SKM-1 treated with dmso at 0.1 percent for 144 hours (cell line): ENCODE results near the gene VCP.

Experiments
- DNase-seq: peaks from one replicate; lab custom pipeline; 2025; ENCODE audit not compliant: unreplicated experiment; lab: John Stamatoyannopoulos, UW

VCP gene

GRCh38 chr9:35103660-35104191 lies 31.3 kb upstream of the VCP start:
- no peak for DNase-seq

DNA sequence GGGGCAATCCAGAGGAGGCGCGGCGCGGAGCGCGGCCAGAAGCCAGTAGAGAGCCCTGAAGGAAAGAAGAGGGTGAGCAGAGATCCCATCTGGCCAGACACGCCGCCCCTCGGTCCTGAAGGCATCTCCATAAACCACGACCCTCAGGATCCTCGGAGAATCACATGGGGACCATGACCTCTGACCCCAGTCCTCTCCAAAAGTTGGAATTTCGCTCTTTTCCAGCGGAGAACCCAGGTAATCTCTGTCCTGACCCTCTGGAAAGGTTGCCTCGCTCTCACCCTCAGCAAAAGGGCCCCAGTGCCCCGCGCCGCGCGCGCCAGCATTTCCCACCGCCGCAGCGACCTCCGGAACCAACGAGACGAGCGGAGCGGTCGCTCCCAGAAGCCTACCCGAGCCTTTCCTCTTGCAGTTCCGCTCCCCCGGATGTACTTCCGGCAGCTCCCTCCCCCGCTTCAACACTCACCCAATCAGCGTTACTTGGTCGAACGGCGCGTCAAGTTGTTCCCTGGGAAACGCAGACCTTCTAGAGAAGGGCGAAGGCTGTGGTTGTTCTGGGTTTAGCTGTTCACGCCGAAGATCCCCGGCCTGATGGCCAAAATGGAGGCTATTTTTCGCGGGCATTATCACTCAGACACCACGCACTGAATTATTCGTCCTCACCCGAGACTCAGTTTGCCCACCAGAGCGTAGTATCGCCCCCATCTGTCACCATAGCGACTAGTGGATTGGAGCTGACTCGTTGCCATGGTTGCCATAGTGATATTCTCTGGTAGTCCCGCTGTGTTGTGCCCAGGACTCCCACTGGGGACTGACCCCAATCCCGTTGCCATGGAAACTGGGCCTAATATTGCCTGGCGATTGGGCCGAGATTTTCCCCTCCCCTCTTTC lies 30.6 kb upstream of the VCP start, which contains the start of gene STOML2:
Gene STOML2 (minus strand): TSS at position 363 of the 891 bp plus-strand sequence. CDS start 37 bp downstream, at position 326.
- peak; percentile 97 for DNase-seq

GRCh38 chr9:35102465-35102768 lies 30.0 kb upstream of the VCP start:
- no peak for DNase-seq

- DNase-seq = no peak
These were observed 25.1 kb upstream of the VCP start for GRCh38 chr9:35097573-35097972.

GRCh38 chr9:35096035-35096849 lies 23.8 kb upstream of the VCP start, which contains the start of gene PIGO:
TSS of gene PIGO (minus strand) at chr9:35096591. CDS start at chr9:35095565, 1,026 bp downstream.
- peak; percentile 69 for DNase-seq

DNA sequence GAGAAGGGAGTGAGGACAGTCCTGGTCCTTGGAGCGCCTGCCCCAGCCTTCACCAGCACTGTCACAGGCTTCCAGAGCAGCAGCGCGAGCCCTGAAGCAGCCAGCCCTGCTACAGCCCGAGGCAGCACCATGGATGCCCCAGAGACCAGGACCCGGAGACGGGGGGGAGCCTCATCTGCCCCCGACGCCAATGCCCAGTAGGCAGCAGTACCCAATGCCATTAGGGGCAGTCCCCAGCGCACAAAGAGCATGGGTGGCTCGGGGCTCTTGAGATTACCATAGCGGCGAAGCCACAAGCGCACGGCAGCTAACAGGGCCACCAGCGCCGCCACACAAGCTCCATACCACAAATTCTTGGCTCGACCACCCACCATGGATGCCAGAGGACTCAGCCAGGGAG lies 19.1 kb upstream of the VCP start:
- DNase-seq = no peak

GRCh38 chr9:35089434-35089833 lies 17.0 kb upstream of the VCP start:
- DNase-seq = no peak

GRCh38 chr9:35085078-35085477 lies 12.7 kb upstream of the VCP start:
- no peak for DNase-seq

DNA sequence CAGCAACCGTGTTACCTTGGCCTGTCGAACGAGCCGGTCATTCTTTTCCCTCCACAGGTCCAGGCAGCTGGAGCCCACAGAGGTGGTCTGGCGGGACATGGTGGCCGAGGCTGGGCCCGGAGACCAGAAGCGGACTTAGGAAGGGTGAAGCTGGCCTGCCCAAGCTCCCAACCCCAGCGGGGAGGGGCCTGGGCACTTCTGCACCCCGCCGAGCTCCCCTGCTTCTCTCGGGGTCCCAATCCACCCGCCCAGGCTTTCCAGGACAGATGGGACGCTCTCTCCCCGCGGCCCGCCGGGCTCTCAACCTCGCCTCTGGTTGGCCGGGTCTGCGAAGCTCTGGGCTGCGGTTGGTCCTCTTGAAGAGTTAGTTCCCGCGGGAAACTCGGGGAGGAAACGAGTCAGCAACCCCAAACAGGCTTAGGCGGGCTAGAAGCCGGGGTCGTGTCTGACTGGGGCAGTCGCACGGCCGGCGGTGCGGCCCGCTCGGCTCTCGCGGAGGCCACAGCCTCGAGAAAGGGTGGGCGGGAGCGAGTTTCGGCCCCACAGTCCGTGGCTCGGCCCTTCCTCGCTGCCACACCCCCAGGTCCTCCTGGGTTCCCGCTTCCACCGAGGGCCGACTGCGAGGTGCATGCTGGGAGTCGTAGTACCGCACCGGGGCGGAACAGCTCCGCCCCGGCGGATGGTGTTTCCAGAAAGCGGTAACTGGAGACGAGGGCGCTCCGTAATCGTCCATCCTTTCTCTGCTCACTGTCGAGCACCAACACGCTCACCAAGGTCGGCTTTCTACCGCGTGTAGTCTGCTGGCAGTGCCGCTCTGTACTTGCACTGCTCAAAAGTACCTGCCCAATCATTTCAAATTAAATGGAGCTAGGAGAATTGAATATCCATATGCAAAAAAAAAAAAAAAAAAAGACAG lies 7.3 kb upstream of the VCP start, which contains the start of gene FANCG:
Gene FANCG (minus strand): TSS at position 517 of the 916 bp plus-strand sequence. CDS start 418 bp downstream, at position 99.
- peak; percentile 87 for DNase-seq

- no peak for DNase-seq
These were observed 6.6 kb upstream of the VCP start for GRCh38 chr9:35079041-35079425.

DNA sequence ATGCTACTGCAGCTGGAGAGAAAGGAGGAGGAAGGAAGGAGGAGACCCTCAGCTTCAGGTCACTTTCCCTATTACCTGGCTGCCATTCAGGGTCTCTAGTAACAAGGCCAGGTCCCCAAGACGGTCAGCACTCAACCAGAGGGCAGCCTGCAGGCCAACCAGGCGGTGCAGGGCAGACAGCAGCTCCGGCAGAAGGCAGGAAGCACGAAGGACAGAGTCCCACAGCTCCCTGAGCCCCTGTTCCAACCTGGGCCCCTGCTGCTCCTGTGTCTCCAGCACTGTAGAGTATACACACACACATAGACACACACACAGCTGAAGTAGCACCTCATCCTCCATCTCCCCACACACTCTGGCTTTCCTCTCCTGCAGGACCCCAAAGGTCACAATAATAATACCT lies 5.6 kb upstream of the VCP start:
- DNase-seq = no peak

- DNase-seq = no peak
These were observed 4.4 kb upstream of the VCP start for GRCh38 chr9:35076848-35077247.

DNA sequence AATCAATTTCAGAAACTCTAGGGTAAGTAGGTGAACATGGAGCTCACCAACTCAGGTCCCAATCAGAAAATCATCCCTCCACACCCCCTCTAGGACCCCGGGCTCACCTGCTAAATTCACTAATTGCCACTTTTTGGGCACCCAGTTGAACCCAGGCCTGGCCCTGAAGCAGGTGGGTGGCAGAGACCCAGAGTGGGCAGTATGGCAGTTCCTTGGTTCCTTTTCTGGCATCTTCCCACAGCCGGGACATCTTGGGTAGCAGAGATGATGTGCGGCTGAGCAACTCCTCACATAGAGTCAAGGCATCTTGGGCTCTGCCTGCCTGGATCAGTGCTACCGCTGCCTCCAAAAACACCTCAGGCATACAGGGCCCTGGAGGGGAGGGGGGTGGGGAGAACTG lies 2.9 kb upstream of the VCP start:
- DNase-seq = no peak

- no peak for DNase-seq
These were observed 2.4 kb upstream of the VCP start for GRCh38 chr9:35074791-35075190.

- DNase-seq = no peak
These were observed 1.7 kb upstream of the VCP start for GRCh38 chr9:35074141-35074540.

- no peak for DNase-seq
These were observed 821 bp upstream of the VCP start for GRCh38 chr9:35073279-35073612.

- peak; percentile 78 for DNase-seq
These were observed 488 bp downstream of the VCP start for GRCh38 chr9:35071814-35072460.

DNA sequence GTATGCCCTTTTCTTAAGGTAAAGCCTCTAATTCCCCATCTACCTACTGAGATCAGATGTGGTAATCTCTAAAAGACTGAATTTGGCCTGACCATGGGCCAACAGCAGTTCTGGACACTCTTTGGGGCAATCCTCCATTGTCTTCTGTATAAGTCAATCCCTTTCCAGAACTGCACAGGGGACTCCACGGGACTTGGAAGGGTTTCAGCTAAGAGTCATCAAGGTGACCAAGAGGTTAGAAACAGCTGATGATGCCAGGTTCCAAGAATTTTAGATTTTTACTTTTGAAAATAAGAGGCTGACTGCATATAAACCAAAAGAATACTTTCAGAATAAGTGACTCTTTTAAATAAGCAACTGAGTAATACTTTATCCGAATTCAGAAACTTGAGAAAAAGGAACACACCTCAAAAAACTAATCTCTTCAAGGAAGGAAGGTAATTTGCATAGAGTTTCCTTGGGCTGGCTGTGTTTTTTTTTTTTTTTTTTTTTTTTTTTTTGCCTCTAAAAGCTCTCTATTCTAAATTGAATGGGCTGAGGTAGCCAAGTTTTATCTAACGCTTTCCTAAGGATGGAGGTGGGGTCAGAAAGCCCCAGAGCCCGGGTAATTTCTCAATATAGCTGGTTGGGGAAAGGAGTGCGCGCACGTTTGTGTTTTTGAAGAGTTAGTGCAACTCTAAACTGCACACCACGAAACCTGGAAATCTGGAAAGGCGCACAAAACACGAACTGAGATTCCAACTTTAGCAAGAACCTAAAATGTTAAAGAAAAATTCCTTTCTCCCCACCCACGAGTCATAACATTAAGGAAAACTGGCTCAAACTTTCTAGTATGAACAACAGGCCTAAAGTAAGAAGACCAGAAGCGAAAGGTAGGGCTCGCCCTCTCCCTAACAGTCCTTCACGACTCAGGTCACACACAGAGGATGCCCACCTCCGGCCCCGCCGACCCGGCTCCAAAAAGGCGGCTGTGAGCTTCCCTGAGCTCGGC lies 1.3 kb downstream of the VCP start:
- no peak for DNase-seq

DNA sequence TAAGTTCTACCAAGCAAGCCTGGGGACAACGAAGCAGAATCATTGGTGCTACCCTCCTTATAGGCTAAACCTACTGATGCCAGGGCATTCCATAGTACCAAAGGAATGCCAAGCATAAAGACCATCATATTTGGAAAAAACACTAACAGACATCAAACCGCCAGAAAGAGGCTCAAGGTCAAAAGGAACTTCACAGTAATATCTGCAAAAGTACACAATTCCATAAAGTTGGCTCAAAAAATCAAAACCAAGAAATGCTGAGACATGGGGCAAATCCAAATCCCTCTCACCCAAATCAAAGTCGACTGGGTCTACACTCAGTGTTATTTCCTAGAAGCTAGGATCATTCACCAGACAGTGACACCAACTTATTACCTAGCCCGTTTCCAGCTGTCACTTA lies 3.4 kb downstream of the VCP start:
- DNase-seq = no peak
